ENCODE results near the gene LCE2C.
"Not testable (repeated sequence)": the region's sequence is repeated elsewhere in the genome, so short reads cannot be mapped to it uniquely, and the experiment has no call there.

- TF ChIP-seq CTCF (conservative IDR thresholded peaks at IDR 0.05 in 1 of 2, IDR thresholded peaks at IDR 0.05 in 1 of 2; ENCODE audit: low read depth in 1 of 2, low read length in 2 of 2); EZH2 (IDR thresholded peaks at IDR 0.05; ENCODE audit: low read length, missing control alignments): not testable (repeated sequence)
Measured at GRCh38 chr1:152685823-152686222, 10.7 kb downstream of the LCE2C start, which contains the start of gene LCE2B.
